Erythroblast (primary cell): ENCODE results near the gene ZNF574.

ENCODE experiments used
- GATA1 ChIP-seq: IDR thresholded peaks from 2 replicates; pipeline ENCODE4 v1.6.1; 2011; ENCODE audit warnings: low read depth, mild to moderate bottlenecking, control low read depth, low read length, moderate library complexity
- POLR2A ChIP-seq: IDR thresholded peaks from 2 replicates; pipeline ENCODE4 v1.6.1; 2011; ENCODE audit warnings: mild to moderate bottlenecking, low read length

GRCh38 chr19:42113641-42114348 lies 37.8 kb downstream of the ZNF574 start:
- no peak for TF ChIP-seq POLR2A
- TF ChIP-seq GATA1 = no peak
